Measurements from ENCODE around the gene CCER1.

The CCER1 gene

DNA sequence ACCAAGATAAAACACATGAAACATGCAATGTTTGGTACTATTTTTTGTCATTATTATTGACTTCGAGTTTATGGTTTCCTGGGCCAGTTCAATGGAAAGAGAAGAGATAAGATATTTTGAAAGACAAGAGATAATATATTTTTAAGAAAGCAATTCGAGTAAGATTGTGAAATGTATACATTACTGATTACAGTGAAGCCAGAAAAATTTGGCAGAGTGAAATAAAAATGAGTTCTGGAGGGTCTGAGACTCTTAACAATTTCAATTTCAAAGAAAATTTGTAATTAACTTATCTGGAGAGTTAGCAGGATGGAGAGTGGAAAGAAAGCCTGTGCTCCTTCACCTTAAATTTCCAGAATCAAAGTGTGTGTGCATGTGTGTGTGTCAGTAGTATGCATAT is 17.3 kb downstream of the CCER1 start:
- H3K36me3 ChIP-seq (ENCODE audit: low read depth) = no peaks in the 10 kb centered on the region
- ATAC-seq (ENCODE audit: low read depth) (no peak), DNase-seq (ENCODE audit: low spot score) (no peak)
- H3K4me1 ChIP-seq (ENCODE audit: insufficient read depth, poor library complexity, severe bottlenecking) = peaks cover 13% of the 10 kb centered on the region
- TF ChIP-seq, protein P1, sequence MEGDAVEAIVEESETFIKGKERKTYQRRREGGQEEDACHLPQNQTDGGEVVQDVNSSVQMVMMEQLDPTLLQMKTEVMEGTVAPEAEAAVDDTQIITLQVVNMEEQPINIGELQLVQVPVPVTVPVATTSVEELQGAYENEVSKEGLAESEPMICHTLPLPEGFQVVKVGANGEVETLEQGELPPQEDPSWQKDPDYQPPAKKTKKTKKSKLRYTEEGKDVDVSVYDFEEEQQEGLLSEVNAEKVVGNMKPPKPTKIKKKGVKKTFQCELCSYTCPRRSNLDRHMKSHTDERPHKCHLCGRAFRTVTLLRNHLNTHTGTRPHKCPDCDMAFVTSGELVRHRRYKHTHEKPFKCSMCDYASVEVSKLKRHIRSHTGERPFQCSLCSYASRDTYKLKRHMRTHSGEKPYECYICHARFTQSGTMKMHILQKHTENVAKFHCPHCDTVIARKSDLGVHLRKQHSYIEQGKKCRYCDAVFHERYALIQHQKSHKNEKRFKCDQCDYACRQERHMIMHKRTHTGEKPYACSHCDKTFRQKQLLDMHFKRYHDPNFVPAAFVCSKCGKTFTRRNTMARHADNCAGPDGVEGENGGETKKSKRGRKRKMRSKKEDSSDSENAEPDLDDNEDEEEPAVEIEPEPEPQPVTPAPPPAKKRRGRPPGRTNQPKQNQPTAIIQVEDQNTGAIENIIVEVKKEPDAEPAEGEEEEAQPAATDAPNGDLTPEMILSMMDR (IDR thresholded peaks at IDR 0.05; ENCODE audit: poor library complexity, severe bottlenecking) = no peak
- no peak overlapping the region for H3K27ac ChIP-seq (ENCODE audit: poor library complexity, severe bottlenecking)
- H3K9me3 ChIP-seq (ENCODE audit: severe bottlenecking) = no peaks in the 10 kb centered on the region
- H3K27me3 ChIP-seq (ENCODE audit: insufficient read depth, poor library complexity, severe bottlenecking) = no peaks in the 10 kb centered on the region
- no peak overlapping the region for H3K4me3 ChIP-seq (ENCODE audit: severe bottlenecking)

DNA sequence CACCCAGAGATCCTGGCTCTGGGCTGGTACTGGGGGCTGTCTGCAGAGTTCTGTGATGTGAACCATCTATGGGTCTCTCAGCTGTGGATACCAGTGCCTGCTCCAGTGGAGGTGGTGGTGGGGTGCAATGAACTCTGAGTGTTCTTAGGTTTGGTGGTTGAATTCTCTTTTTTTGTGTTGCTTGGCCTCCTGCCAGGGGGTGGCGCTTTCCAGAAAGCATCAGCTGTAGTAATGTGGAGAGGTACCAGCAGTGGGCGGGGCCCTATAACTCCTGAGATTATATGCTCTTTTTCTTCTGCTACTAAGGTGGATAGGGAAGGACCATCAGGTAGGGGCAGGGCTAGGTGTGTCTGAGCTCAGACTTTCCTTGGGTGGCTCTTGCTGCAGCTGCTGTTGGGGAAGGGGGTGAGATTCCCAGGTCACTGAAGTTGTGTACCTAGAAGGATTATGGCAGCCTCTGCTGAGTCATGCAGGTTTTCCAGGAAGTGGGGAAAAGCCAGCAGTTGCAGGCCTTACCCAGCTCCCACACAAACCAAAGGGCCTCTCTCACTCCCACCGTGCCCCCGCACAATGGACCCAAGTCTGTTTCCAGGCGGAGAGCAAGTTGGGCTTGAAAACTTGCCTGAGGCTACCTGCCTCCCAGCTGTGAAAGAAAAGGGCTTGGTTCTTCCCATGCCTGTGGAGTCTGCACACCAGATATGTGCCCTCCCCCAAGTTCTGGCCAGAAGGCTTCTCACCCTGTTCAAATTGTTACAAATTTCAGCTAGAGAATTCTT is 18.6 kb downstream of the CCER1 start:
- ATAC-seq (ENCODE audit: low read depth) (no peak), DNase-seq (ENCODE audit: low spot score) (no peak)
- peaks cover 13% of the 10 kb centered on the region for H3K4me1 ChIP-seq (ENCODE audit: insufficient read depth, poor library complexity, severe bottlenecking)
- no peak overlapping the region for H3K27ac ChIP-seq (ENCODE audit: poor library complexity, severe bottlenecking)
- TF ChIP-seq, protein P1 (IDR thresholded peaks at IDR 0.05; ENCODE audit: poor library complexity, severe bottlenecking) = no peak
- no peak overlapping the region for H3K4me3 ChIP-seq (ENCODE audit: severe bottlenecking)
- no peaks in the 10 kb centered on the region for H3K27me3 ChIP-seq (ENCODE audit: insufficient read depth, poor library complexity, severe bottlenecking)
- H3K9me3 ChIP-seq (ENCODE audit: severe bottlenecking) = no peaks in the 10 kb centered on the region
- no peaks in the 10 kb centered on the region for H3K36me3 ChIP-seq (ENCODE audit: low read depth)

DNA sequence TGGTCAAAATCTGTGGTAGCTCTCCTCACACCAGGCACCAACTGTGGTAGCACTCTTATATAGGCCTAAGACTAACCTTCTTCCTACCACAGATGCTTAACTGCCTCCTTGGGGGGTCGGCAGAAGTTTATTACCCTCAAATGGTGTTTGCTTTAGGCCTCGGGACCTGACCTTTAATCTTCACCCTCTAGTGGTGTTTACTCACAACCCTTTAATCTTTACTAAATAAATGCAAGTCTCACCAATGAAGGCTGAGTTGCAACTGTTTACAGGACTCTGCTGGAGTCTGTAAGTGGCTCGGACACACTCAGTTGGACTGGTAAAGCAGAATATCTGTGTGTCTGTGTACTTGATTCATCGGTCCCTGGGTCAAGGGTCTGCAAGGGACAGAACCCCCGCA is 29.4 kb downstream of the CCER1 start:
- Histone ChIP-seq H3K27ac (ENCODE audit: poor library complexity, severe bottlenecking) (no peak overlapping the region), H3K4me3 (ENCODE audit: severe bottlenecking) (no peak overlapping the region), H3K9me3 (ENCODE audit: severe bottlenecking) (no peaks in the 10 kb centered on the region), H3K27me3 (ENCODE audit: insufficient read depth, poor library complexity, severe bottlenecking) (no peaks in the 10 kb centered on the region), H3K4me1 (ENCODE audit: insufficient read depth, poor library complexity, severe bottlenecking) (peaks cover 10% of the 10 kb centered on the region), H3K36me3 (ENCODE audit: low read depth) (no peaks in the 10 kb centered on the region)
- ATAC-seq (ENCODE audit: low read depth) (no peak), DNase-seq (ENCODE audit: low spot score) (no peak)
- TF ChIP-seq, protein P1 (IDR thresholded peaks at IDR 0.05; ENCODE audit: poor library complexity, severe bottlenecking) = no peak

DNA sequence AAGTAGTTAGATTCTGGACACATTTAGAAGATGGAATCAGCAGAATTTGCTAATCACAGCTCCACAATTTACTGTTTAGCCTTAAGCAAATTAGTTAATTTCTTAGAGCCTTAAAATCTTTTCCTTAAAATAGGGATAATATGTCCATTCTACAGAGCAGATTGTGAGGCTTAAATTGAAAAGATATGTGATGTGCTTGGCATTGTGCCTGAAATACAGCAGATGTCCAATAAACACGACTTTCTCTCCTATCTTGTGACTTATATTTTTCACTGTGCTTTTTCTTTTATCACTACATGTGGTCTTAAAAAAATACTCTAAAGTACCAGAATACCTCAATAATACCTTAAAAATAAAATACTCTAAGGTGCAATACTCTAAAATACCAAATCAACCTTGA is 30.6 kb downstream of the CCER1 start:
- H3K27ac ChIP-seq (ENCODE audit: poor library complexity, severe bottlenecking) = no peak overlapping the region
- no peaks in the 10 kb centered on the region for H3K36me3 ChIP-seq (ENCODE audit: low read depth)
- no peaks in the 10 kb centered on the region for H3K27me3 ChIP-seq (ENCODE audit: insufficient read depth, poor library complexity, severe bottlenecking)
- ATAC-seq (ENCODE audit: low read depth) (no peak), DNase-seq (ENCODE audit: low spot score) (no peak)
- H3K4me3 ChIP-seq (ENCODE audit: severe bottlenecking) = no peak overlapping the region
- H3K9me3 ChIP-seq (ENCODE audit: severe bottlenecking) = no peaks in the 10 kb centered on the region
- TF ChIP-seq, protein P1 (IDR thresholded peaks at IDR 0.05; ENCODE audit: poor library complexity, severe bottlenecking) = no peak
- peaks cover 10% of the 10 kb centered on the region for H3K4me1 ChIP-seq (ENCODE audit: insufficient read depth, poor library complexity, severe bottlenecking)

DNA sequence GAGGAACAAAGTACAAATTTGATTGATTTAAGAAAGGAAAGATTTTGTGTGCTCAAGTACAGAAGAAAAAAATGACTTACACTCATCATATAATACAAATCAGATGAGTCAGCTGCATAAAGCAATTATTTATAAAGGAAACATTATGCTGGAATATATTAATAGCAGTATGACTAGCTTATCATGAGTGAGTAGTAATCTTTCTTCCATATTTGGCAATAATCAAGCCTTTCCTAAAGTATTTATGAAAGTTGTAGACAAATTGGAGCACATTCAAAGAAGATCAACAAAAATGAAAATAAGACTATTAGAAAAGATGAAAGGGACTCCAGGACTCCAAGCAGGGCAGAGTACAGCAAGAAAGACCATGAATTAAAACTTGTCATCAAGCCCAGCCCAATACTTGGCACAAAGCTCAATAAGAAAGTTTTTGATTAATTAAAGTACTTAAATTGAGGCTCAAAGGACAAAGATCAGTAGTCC is 32.8 kb downstream of the CCER1 start:
- Histone ChIP-seq H3K36me3 (ENCODE audit: low read depth) (no peaks in the 10 kb centered on the region), H3K4me1 (ENCODE audit: insufficient read depth, poor library complexity, severe bottlenecking) (peaks cover 10% of the 10 kb centered on the region), H3K27ac (ENCODE audit: poor library complexity, severe bottlenecking) (no peak overlapping the region), H3K9me3 (ENCODE audit: severe bottlenecking) (no peaks in the 10 kb centered on the region), H3K4me3 (ENCODE audit: severe bottlenecking) (no peak overlapping the region), H3K27me3 (ENCODE audit: insufficient read depth, poor library complexity, severe bottlenecking) (no peaks in the 10 kb centered on the region)
- ATAC-seq (ENCODE audit: low read depth) (peak; percentile 65), DNase-seq (ENCODE audit: low spot score) (no peak)
- TF ChIP-seq, protein P1 (IDR thresholded peaks at IDR 0.05; ENCODE audit: poor library complexity, severe bottlenecking) = no peak
